Measurements from ENCODE around the gene MTERF2.
A peak's percentile ranks its signal among the peaks of the same experiment; 100 is the strongest.

MTERF2 gene

GRCh38 chr12:106955377-106956047 is 31.4 kb downstream of the MTERF2 start, which contains the start of gene TMEM263 (continued):
- TF ChIP-seq PRDM2 (tag by site-specific recombination; IDR thresholded peaks at IDR 0.05; ENCODE audit: borderline replicate concordance) = no peak
- peak; percentile 84 for TF ChIP-seq SP2 (tag by site-specific recombination; IDR thresholded peaks at IDR 0.05)
- 0 out of 2 replicates have a peak, but pooled peaks have one; percentile 32 for TF ChIP-seq PRDM4 (tag by site-specific recombination; IDR thresholded peaks at IDR 0.05)
- peak; percentile 89; the same call in 1 of the 2 replicates for TF ChIP-seq ZBTB48 (tag by site-specific recombination; IDR thresholded peaks at IDR 0.05)
- no peak for TF ChIP-seq ZNF549 (tag by site-specific recombination; IDR thresholded peaks at IDR 0.05)
- peak; percentile 97 for TF ChIP-seq ZSCAN30 (tag by site-specific recombination; IDR thresholded peaks at IDR 0.05)
- 0 out of 2 replicates have a peak, but pooled peaks have one; percentile 51 for TF ChIP-seq ZSCAN18 (tag by site-specific recombination; IDR thresholded peaks at IDR 0.05)
- TF ChIP-seq ZNF146 (tag by site-specific recombination; IDR thresholded peaks at IDR 0.05) = no peak
- peak; percentile 29; the same call in 1 of the 2 replicates for TF ChIP-seq ZNF76 (tag by site-specific recombination; IDR thresholded peaks at IDR 0.05; ENCODE audit: borderline replicate concordance, low read depth)
- TF ChIP-seq ZBTB49 (tag by site-specific recombination; IDR thresholded peaks at IDR 0.05; ENCODE audit: low read depth) = no peak
- TF ChIP-seq ATF2 (tag by site-specific recombination; IDR thresholded peaks at IDR 0.05; ENCODE audit: low read depth) = no peak
- no peak for TF ChIP-seq ZNF530 (tag by site-specific recombination; IDR thresholded peaks at IDR 0.05; ENCODE audit: low read depth)
- no peak for TF ChIP-seq ZNF18 (tag by site-specific recombination; IDR thresholded peaks at IDR 0.05)
- peak; percentile 98 for TF ChIP-seq IKZF3 (tag by site-specific recombination; IDR thresholded peaks at IDR 0.05)
- no peak for TF ChIP-seq ZNF585B (tag by site-specific recombination; IDR thresholded peaks at IDR 0.05)
- TF ChIP-seq ZEB2 (tag by site-specific recombination; IDR thresholded peaks at IDR 0.05) = peak; percentile 85
- no peak for TF ChIP-seq ZNF707 (tag by site-specific recombination; IDR thresholded peaks at IDR 0.05)
- no peak for TF ChIP-seq ZNF623 (tag by site-specific recombination; IDR thresholded peaks at IDR 0.05)
- TF ChIP-seq ZNF660 (tag by site-specific recombination; IDR thresholded peaks at IDR 0.05) = peak; percentile 88
- TF ChIP-seq YY1 (tag by site-specific recombination; IDR thresholded peaks at IDR 0.05) = peak; percentile 53; the same call in 1 of the 2 replicates
- no peak for TF ChIP-seq ZNF677 (tag by site-specific recombination; IDR thresholded peaks at IDR 0.05)

All from HEK293 (cell line).